Measurements from ENCODE around the gene AGA.

AGA gene

GRCh38 chr4:177441803-177442622, at the start of gene AGA:
AGA (minus strand) TSS chr4:177442437; CDS start chr4:177442375, 62 bp downstream.
- peak; percentile 41 for DNase-seq

DNA sequence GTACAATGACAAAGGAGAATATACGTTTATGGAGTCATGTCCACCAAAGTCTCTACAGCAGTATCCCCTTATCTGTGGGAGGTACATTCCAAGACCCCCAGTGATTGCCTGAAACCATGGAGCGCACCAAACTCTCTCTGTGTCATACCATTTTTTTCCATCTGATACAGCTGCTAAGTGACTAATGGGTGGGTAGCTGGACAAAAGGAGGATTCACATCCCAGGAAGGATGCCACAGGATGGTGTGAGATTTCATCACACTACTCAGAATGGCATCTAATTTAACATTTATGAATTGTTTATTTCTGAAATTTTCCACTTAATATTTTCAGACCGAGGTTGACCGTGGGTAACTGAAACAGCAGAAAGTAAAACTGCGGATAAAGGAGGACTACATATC, 49.8 kb upstream of the AGA start:
- no peak for DNase-seq

GRCh38 chr4:177490769-177491168, 48.5 kb upstream of the AGA start:
- no peak for DNase-seq

DNA sequence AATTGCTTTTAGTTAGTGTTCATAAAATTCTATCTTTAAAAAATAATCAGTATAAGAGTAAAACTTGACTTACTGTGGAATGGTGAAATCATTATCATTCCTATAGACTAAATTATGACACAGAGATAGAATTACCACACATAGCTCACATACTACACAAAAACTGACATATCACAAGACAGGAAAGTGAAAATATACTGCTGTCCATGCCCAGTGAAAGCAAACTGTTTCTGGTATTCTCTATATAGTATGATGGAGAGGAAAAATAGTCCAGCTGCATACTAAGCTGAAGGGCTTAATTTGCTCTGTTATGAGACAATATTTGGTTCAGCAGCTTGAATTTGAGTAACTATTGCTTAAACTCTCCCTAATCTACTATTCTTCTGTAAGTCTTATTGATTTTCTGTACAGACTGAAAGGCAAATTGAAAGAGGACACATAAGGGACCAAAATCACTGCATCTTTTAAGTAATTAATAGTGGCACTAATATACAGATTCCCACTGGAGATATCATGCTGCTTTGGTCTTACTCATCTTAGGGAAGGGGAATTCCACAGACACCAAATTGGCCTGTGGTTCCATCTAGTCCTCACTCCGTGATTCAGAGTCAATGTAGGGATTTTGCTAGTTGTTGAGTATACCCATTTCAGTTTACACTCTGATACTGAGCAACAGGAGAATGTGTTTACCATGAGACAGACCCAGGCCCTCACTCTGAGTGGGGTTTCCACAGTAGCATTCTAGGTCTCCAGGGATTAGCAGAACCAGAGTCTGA, 47.4 kb upstream of the AGA start:
- DNase-seq = no peak

DNA sequence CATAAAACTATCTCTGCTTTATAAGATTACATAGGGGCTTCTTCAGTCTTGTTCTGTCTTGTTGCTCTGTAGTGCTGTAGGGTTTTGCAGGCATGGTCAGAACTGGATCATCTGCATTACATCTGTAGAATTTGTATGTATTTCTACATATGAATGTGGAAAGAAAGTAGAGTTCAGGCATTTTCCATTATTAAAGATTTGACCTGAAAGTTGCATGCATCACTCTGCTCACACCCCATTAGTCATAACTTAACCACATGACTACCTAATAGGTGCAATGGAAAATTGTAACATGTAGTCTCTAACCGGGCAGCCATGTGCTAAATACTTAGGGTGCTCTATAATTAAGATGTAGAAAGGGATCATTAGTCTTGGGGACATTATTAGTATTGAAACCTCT, 45.7 kb upstream of the AGA start:
- no peak for DNase-seq

DNA sequence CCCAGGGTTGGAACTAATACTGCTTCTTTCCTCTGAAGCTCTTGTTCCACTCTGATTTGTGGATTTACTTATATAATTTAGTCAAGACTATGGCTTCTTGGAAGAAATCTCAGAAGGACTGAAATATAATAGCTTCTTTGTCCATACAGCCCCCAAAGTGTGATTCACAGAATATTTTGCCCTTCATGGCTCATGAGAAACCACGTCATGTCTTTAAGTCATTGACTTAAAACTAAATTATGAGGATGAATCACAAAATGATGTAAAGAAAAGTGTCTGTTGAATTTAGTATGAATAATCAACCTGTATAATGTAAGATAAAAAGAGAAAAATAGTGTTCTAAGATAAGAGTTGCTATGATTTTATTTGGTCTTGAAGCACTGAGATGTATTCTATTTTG, 43.3 kb upstream of the AGA start:
- no peak for DNase-seq

GRCh38 chr4:177484613-177485021, 42.4 kb upstream of the AGA start:
- DNase-seq = no peak

DNA sequence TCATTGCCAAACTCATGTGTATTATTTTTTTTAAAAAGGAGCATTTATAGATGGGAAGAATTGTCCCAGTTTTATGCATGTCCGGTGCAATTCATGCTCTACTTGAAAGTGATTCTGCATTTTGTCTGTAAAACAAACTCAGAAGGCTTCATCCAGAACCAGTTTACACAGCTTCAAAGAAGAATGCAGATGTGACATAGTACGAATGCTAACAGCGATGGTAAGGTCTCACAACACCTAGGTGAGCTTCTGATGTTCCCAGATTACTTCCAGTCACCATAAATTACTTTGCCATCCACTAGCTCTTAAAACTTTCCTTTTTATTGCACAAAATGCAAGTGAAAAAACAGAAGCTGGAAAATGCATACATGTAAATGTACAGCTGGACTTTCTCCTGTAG, 41.5 kb upstream of the AGA start:
- DNase-seq = no peak

- no peak for DNase-seq
Measured at GRCh38 chr4:177483271-177483670, 41.0 kb upstream of the AGA start.

DNA sequence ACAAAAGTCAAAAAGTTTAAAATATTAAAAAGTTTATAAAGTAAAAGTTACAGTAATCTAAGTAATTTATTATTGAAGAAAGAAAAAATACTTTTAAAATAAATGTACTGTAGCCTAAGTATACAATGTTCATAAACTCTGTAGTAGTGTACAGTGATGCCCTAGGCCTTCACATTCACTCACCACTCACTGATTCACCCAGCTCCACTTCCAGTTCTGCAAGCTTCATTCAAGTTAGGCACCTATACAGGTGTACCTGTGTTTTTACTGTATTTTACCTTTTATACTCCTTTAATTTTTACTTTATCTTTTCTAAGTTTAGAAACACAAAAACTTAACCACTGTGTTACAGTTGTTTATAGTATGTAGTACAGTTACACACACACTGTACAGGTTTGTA, 40.1 kb upstream of the AGA start:
- no peak for DNase-seq

- DNase-seq = no peak
Measured at GRCh38 chr4:177480795-177481194, 38.6 kb upstream of the AGA start.

GRCh38 chr4:177479063-177479462, 36.8 kb upstream of the AGA start:
- DNase-seq = no peak

DNA sequence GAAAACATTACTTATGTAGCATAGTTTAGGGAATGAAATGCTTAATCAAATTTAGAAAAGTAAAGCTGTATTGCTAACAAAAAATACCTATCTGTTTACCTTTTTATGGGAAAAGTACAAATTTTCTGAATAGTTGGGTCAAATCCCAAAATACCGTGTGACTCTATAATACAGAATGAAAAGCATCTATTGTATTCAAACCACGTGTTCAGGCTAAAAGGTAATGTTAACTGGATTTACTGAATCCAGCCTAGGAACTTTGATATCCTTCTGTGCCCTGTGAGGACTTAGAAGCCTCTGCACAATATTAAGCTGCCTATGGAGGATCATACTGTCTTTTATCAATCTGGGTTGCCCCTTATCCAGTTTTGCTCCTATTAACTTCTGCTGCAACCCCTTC, 36.3 kb upstream of the AGA start:
- no peak for DNase-seq

GRCh38 chr4:177473991-177474390, 31.8 kb upstream of the AGA start:
- no peak for DNase-seq

DNA sequence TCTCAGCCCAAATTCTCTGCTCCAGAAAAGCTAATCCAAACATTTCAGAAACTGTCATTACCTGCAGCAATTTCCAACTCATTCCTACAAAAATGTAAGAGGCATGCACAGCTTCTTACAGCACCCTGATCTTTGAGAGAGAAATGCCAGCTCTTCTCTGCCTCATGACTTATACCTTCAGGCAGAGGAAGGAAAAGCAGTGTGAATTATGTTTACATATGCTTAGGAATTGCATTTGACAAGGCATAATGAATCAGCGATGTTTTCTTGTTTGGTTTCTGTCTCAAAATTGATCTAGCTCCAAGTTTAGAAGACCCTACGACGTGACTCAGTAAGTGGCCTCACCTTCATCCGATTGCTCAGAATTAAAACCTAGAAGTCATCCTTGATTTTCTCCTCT, 21.8 kb upstream of the AGA start:
- no peak for DNase-seq

- no peak for DNase-seq
Measured at GRCh38 chr4:177461606-177462005, 19.4 kb upstream of the AGA start.

DNA sequence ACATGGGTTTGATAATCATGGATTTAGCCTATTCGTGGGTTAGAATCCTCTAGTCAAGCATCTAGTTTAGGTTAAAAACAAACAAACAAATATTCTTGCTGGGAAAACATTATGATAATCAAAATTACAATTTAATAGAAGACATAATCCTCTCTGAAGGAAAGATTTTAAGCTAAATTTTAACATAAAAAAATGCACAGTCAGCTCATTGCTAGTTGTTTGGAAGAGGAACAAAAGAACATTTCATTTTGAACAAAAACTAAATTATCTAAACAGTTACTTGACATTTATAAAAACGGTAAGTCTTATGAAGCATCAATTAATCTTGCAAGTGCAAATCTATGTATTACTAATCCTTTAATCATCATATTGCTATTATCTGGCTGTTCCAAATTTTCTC, 18.2 kb upstream of the AGA start:
- DNase-seq = no peak

DNA sequence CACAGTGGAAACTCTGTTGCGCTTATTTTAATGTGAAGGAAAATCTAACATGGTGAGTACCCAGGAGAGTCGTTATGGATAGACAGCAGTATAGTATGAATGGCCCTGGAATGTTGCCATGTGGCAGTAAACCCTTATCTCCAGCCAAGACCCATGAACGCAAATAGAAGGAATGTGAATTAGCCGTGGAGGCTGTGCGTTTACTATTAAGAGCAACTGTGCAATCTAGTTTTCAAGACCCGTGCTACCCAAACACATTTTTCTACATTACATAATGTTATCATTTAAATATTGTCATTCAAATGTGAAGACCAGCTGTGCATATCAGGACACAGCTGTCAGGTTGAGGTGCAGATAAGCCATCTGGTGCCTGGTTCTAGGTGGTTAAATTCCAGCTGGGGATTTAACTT, 13.3 kb upstream of the AGA start:
- no peak for DNase-seq

DNA sequence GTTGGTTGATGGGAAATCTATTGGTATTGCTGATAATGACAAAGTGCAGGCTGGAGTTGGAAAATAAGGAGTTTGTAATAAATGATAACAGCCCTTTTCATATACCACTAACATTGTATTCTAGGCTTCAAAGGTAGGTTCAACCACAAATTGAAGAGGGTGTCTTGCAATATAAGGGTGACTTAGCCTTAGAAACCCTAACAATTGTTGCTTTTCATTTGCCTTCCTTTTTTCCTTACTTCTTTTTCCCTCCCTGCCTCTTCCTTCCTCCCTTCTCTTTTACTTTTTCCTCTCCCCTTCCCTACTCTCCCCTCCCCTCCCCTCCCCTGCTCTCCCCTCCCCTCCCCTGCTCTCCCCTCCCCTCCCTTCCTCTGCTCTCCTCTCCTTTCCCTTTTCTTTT, 10.9 kb upstream of the AGA start:
- DNase-seq = no peak

- no peak for DNase-seq
Measured at GRCh38 chr4:177451108-177451500, 8.9 kb upstream of the AGA start.

DNA sequence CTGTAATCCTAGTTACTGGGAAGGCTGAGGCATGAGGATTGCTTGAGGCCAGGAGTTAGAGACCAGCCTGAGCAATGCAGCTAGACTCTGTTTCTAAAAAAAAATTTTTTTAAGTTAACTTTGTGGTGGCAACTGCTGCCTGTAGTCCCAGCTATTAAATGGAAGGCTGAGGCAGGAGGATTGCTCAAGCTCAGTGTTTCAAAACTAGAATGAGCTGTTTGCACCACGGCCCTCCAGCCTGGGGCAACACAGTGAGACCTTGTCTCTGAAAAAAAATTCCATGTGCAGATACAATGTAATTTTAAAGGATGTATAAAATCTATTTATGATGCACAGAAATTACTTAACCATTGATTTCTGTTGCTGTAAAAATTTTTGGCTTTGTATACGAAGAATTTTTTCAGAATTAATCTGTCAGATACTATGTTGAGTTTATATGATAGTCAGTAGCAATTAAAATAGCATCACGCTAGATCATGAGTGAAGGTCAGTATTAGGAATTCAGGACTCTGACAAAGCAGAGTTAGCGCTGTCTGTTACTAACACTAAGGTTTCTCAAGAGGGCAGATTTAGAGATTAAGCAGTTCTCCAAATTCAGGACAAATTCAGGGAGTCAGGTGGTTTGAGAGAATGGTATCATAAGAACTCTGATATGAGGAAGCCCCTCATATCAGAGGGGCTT, 8.3 kb upstream of the AGA start:
- DNase-seq = no peak

GRCh38 chr4:177448850-177449249, 6.6 kb upstream of the AGA start:
- no peak for DNase-seq

DNA sequence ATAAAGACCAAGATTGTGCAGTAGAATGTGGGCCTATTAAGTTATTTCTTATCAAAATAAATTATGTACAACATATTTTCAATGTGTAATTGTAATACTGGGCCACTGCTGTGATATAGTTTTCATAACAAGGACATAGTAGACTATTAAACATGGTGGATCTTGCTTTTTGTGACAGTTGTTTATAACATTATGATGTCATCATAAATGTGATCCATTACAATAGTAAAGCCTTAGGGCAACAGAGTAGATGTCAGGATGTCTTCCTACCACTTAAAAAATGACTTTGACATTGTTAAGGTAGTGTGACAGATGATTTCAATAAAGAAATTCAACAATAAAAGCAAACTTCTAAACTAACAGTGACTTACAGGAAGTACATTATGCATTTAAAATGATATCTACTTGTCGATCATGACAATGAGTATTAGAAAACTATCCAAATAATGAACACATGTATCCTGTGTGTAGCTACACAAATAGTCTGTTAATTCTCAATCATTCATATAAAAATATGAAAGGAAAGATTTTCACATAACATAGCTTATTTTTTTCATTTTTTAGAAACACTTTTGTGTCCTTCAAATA, 5.3 kb upstream of the AGA start:
- DNase-seq = no peak

- no peak for DNase-seq
Measured at GRCh38 chr4:177446586-177446985, 4.3 kb upstream of the AGA start.
